Neural cell (in vitro differentiated cells): ENCODE measurements around the gene TLE3. TPM values are rescaled to one million over a fixed set of nuclear protein-coding genes. Genes with fewer than 3 reads are reported as not detected.

Source experiments
- H2AFZ ChIP-seq: fragments of 200-600, 300-800 bp; sonication (generic), shearing (Covaris generic); 2 replicates; pipeline ENCODE4 v1.6.0; 2014; ENCODE audit warnings: low read depth, mild to moderate bottlenecking, antibody characterized with exemption, low read length, moderate library complexity
- H3F3A ChIP-seq: fragments of 200-600 bp; shearing (Covaris generic); 2 replicates; pipeline ENCODE4 v1.6.1; 2016; ENCODE audit warnings: mild to moderate bottlenecking, moderate library complexity, mixed read lengths, antibody characterized with exemption, low read length; ENCODE audit not compliant: insufficient read depth, poor library complexity, severe bottlenecking
- H3K27ac ChIP-seq: fragments of 200-600, 300-800 bp; sonication (generic), shearing (Covaris generic); 2 replicates; pipeline ENCODE4 v1.5.1; 2014; ENCODE audit warnings: mild to moderate bottlenecking, low read length, moderate library complexity
- H3K27me3 ChIP-seq: fragments of 300-800, 200-600 bp; sonication (generic), shearing (Covaris generic); 2 replicates; pipeline ENCODE4 v1.6.0; 2014; ENCODE audit warnings: mild to moderate bottlenecking, low read depth, low read length, moderate library complexity; ENCODE audit not compliant: insufficient read depth
- H3K36me3 ChIP-seq: fragments of 300-800, 200-600 bp; sonication (generic), shearing (Covaris generic); 2 replicates; pipeline ENCODE4 v1.5.1; 2014; ENCODE audit warnings: mild to moderate bottlenecking, antibody characterized with exemption, low read length, moderate library complexity; ENCODE audit not compliant: insufficient read depth
- H3K4me2 ChIP-seq: fragments of 300-800, 200-600 bp; sonication (generic), shearing (Covaris generic); 2 replicates; pipeline ENCODE4 v1.6.0; 2014; ENCODE audit warnings: mild to moderate bottlenecking, low read length
- H3K4me3 ChIP-seq: fragments of 300-800, 200-600 bp; sonication (generic), shearing (Covaris generic); 2 replicates; pipeline ENCODE4 v1.5.1; 2014; ENCODE audit warnings: mild to moderate bottlenecking, low read length, moderate library complexity
- H3K79me2 ChIP-seq: fragments of 200-600 bp; shearing (Covaris generic); replicated peaks from 2 replicates; pipeline ENCODE4 v1.6.0; 2014; ENCODE audit warnings: mild to moderate bottlenecking, low read length, moderate library complexity; ENCODE audit not compliant: insufficient read depth
- H3K9ac ChIP-seq: fragments of 300-800, 200-600 bp; sonication (generic), shearing (Covaris generic); 2 replicates; pipeline ENCODE4 v1.6.1; 2016; ENCODE audit warnings: mild to moderate bottlenecking, low read length, mixed read lengths
- H3K9me2 ChIP-seq: fragments of 200-600 bp; shearing (Covaris generic); 2 replicates; pipeline ENCODE4 v1.6.1; 2016; ENCODE audit warnings: mild to moderate bottlenecking, low read length, mixed read lengths; ENCODE audit not compliant: insufficient read depth
- H3K9me3 ChIP-seq: fragments of 200-600, 300-800 bp; sonication (generic), shearing (Covaris generic); 2 replicates; pipeline ENCODE4 v1.6.1; 2016; ENCODE audit warnings: mild to moderate bottlenecking, mixed run types, low read length, moderate library complexity, mixed read lengths
- H4K20me1 ChIP-seq: fragments of 200-600 bp; shearing (Covaris generic); 2 replicates; pipeline ENCODE4 v1.6.1; 2016; ENCODE audit warnings: mild to moderate bottlenecking, mixed run types; ENCODE audit not compliant: insufficient read depth
- EP300 ChIP-seq: fragments of 450-650 bp; conservative IDR thresholded peaks from 2 replicates; pipeline ENCODE4 v1.6.1; 2014; ENCODE audit warnings: antibody characterized with exemption, mild to moderate bottlenecking, moderate library complexity; ENCODE audit not compliant: poor library complexity, severe bottlenecking
- EZH2 ChIP-seq: fragments of 200-600, 300-800 bp; shearing (Covaris generic), sonication (generic); IDR thresholded peaks from 2 replicates; pipeline ENCODE4 v1.6.1; 2014; ENCODE audit warnings: antibody characterized with exemption, low read length, borderline replicate concordance, mild to moderate bottlenecking; ENCODE audit not compliant: insufficient read depth, poor library complexity, severe bottlenecking
- MXI1 ChIP-seq: fragments of 450-650 bp; conservative IDR thresholded peaks from 2 replicates; pipeline ENCODE4 v1.6.1; 2014; ENCODE audit warnings: antibody characterized with exemption, mild to moderate bottlenecking; ENCODE audit not compliant: poor library complexity, severe bottlenecking
- POLR2AphosphoS5 ChIP-seq: IDR thresholded peaks from 2 replicates; pipeline ENCODE4 v1.6.1; 2012
- RAD21 ChIP-seq: fragments of 450-650 bp; conservative IDR thresholded peaks from 2 replicates; pipeline ENCODE4 v1.6.1; 2014; ENCODE audit warnings: antibody characterized with exemption, mild to moderate bottlenecking, moderate library complexity
- SMC3 ChIP-seq: fragments of 450-650 bp; conservative IDR thresholded peaks from 2 replicates; pipeline ENCODE4 v1.6.1; 2014; ENCODE audit warnings: antibody characterized with exemption, mild to moderate bottlenecking, moderate library complexity; ENCODE audit not compliant: poor library complexity
- TAF1 ChIP-seq: IDR thresholded peaks from 2 replicates; pipeline ENCODE4 v1.6.1; 2012; ENCODE audit warnings: low read depth
- polyA plus RNA-seq: library from polyadenylated mRNA; depleted of rRNA; stranded (reverse); fragments of >200 nt; gene quantifications from 2 replicates; pipeline ENCODE4 v1.2.3, GENCODE V29; 2014
- TF ChIP-seq, protein P1 (sequence below): IDR thresholded peaks from 2 replicates; pipeline ENCODE4 v1.6.1; 2012; ENCODE audit warnings: borderline replicate concordance
- TF ChIP-seq, protein P2 (sequence below): fragments of 450-650 bp; IDR thresholded peaks from 2 replicates; pipeline ENCODE4 v1.5.1; 2014; ENCODE audit warnings: antibody characterized with exemption, mild to moderate bottlenecking, moderate library complexity; ENCODE audit not compliant: poor library complexity, severe bottlenecking

TLE3 gene
- polyA plus RNA-seq, 1 donor from 2014 or later, result 27.6 TPM

DNA sequence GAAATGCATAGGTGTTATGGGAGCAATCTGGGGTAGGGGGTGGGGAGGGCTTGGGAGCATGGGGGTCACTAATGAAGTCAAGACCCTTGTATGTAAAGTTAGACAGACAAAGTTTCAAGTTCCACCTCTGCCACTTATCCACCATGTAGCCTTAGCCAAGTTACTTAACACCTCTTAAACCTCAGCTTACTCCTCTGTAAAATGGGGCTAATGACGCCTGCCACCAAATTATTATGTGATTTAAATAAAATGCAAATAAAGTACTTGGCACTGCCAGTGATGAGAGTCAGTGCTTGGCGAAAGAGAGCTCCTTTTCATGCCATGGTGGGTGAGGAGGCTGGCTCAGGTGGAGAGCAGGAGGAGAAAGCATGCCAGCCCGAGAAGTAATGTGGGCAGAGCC, 18.6 kb upstream of the TLE3 start:
- Histone ChIP-seq H2AFZ (no peak overlapping the region), H3K4me2 (no peak overlapping the region), H4K20me1 (no peaks in the 10 kb centered on the region), H3K27ac (no peak overlapping the region), H3K9me2 (no peaks in the 10 kb centered on the region), H3K79me2 (no peaks in the 10 kb centered on the region), H3K36me3 (no peaks in the 10 kb centered on the region), H3F3A (no peaks in the 10 kb centered on the region), H3K9me3 (no peaks in the 10 kb centered on the region), H3K27me3 (peaks cover 10% of the 10 kb centered on the region), H3K9ac (no peak overlapping the region), H3K4me3 (no peak overlapping the region)
- TF ChIP-seq POLR2AphosphoS5 (no peak), EP300 (no peak), TAF1 (no peak), RAD21 (no peak)
- TF ChIP-seq, protein P1, sequence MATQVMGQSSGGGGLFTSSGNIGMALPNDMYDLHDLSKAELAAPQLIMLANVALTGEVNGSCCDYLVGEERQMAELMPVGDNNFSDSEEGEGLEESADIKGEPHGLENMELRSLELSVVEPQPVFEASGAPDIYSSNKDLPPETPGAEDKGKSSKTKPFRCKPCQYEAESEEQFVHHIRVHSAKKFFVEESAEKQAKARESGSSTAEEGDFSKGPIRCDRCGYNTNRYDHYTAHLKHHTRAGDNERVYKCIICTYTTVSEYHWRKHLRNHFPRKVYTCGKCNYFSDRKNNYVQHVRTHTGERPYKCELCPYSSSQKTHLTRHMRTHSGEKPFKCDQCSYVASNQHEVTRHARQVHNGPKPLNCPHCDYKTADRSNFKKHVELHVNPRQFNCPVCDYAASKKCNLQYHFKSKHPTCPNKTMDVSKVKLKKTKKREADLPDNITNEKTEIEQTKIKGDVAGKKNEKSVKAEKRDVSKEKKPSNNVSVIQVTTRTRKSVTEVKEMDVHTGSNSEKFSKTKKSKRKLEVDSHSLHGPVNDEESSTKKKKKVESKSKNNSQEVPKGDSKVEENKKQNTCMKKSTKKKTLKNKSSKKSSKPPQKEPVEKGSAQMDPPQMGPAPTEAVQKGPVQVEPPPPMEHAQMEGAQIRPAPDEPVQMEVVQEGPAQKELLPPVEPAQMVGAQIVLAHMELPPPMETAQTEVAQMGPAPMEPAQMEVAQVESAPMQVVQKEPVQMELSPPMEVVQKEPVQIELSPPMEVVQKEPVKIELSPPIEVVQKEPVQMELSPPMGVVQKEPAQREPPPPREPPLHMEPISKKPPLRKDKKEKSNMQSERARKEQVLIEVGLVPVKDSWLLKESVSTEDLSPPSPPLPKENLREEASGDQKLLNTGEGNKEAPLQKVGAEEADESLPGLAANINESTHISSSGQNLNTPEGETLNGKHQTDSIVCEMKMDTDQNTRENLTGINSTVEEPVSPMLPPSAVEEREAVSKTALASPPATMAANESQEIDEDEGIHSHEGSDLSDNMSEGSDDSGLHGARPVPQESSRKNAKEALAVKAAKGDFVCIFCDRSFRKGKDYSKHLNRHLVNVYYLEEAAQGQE, result no peak

DNA sequence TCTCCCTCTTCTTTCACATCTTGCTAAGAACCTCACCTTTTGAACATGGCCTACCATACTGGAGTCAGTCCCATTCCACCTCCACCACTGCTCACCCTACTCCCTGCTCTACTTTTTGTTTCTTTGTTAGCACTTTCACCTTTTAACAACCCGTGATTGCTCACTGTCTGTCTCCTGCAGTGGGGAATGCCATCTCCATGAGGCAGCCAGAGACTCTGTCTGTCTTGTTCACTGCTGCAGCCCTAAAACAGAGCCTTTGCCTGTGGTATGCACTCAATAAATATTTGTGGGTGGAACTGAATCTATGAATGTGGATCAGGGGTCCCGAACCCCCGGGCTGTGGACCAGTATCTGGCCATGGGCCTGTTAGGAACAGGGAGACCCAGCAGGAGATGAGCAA, 16.5 kb upstream of the TLE3 start:
- Histone ChIP-seq H3K9me3 (no peaks in the 10 kb centered on the region), H3K9me2 (no peaks in the 10 kb centered on the region), H2AFZ (no peak overlapping the region), H3K4me2 (no peak overlapping the region), H3K79me2 (no peaks in the 10 kb centered on the region), H3K36me3 (no peaks in the 10 kb centered on the region), H3F3A (no peaks in the 10 kb centered on the region), H3K9ac (no peak overlapping the region), H3K27me3 (peaks cover 10% of the 10 kb centered on the region), H3K27ac (no peak overlapping the region), H3K4me3 (no peak overlapping the region), H4K20me1 (no peaks in the 10 kb centered on the region)
- TF ChIP-seq RAD21 (no peak), EZH2 (no peak), TAF1 (no peak), MXI1 (no peak), EP300 (no peak), POLR2AphosphoS5 (no peak)
- TF ChIP-seq, protein P2, sequence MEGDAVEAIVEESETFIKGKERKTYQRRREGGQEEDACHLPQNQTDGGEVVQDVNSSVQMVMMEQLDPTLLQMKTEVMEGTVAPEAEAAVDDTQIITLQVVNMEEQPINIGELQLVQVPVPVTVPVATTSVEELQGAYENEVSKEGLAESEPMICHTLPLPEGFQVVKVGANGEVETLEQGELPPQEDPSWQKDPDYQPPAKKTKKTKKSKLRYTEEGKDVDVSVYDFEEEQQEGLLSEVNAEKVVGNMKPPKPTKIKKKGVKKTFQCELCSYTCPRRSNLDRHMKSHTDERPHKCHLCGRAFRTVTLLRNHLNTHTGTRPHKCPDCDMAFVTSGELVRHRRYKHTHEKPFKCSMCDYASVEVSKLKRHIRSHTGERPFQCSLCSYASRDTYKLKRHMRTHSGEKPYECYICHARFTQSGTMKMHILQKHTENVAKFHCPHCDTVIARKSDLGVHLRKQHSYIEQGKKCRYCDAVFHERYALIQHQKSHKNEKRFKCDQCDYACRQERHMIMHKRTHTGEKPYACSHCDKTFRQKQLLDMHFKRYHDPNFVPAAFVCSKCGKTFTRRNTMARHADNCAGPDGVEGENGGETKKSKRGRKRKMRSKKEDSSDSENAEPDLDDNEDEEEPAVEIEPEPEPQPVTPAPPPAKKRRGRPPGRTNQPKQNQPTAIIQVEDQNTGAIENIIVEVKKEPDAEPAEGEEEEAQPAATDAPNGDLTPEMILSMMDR, result no peak

DNA sequence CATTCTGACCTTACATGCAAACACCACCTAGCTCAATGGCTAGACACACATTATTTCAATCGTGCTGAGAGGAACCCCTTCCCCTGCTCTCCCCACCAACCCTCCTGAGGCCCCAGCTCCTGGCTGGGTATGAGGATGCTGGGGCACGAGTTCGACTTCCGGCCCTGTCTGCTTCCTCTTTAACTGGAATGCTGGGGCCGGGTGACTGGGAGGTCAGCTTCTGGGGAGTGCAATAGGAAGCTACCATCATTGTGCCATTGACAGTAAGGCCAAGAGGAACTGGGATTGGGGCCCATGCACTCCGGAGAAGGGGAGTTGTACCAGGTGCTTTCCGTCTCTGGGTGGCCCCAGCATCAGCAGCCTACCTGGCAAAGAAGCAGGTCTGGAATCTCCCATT, 15.6 kb upstream of the TLE3 start:
- Histone ChIP-seq H3K4me3 (no peak overlapping the region), H3K9ac (no peak overlapping the region), H4K20me1 (no peaks in the 10 kb centered on the region), H3K27me3 (peaks cover 13% of the 10 kb centered on the region), H2AFZ (no peak overlapping the region), H3K4me2 (no peak overlapping the region), H3F3A (no peaks in the 10 kb centered on the region), H3K27ac (no peak overlapping the region), H3K9me2 (no peaks in the 10 kb centered on the region), H3K79me2 (no peaks in the 10 kb centered on the region), H3K36me3 (no peaks in the 10 kb centered on the region), H3K9me3 (no peaks in the 10 kb centered on the region)
- TF ChIP-seq EP300, result no peak
- no peak for TF ChIP-seq POLR2AphosphoS5
- TF ChIP-seq TAF1, result no peak
- TF ChIP-seq, protein P1, result no peak
- TF ChIP-seq RAD21, result no peak
- TF ChIP-seq, protein P2, result no peak
- no peak for TF ChIP-seq SMC3
- TF ChIP-seq MXI1, result no peak
- no peak for TF ChIP-seq EZH2
